ENCODE results near the gene NGDN.

DNA sequence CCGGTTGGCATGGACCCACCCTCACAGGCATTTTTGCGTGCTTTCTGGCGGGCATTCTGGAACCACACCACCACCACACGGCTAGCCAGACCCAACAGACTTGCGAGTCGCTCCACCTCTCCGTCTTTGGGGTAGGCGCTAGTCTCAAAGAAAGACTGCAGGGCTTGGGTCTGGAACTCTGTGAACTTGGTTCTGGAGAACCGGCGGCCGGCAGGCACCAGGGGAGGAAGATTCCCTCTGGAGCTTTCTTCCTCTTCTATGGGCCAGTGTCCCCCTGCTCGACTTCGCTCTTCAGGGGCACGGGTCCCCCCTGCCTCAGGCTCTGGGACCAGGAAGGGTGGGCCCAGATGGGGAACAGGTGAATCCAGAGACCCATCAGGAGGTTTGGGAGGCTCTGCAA lies 55.5 kb downstream of the NGDN start:
- TF ChIP-seq POLR2AphosphoS5 (IDR thresholded peaks at IDR 0.05; ENCODE audit: low read depth, low read length) (no peak), TAF1 (IDR thresholded peaks at IDR 0.05; ENCODE audit: borderline replicate concordance, insufficient read depth, low read length) (no peak), SIN3A (IDR thresholded peaks at IDR 0.05; ENCODE audit: borderline replicate concordance, insufficient read depth, low read length) (no peak)
- TF ChIP-seq, protein P1, sequence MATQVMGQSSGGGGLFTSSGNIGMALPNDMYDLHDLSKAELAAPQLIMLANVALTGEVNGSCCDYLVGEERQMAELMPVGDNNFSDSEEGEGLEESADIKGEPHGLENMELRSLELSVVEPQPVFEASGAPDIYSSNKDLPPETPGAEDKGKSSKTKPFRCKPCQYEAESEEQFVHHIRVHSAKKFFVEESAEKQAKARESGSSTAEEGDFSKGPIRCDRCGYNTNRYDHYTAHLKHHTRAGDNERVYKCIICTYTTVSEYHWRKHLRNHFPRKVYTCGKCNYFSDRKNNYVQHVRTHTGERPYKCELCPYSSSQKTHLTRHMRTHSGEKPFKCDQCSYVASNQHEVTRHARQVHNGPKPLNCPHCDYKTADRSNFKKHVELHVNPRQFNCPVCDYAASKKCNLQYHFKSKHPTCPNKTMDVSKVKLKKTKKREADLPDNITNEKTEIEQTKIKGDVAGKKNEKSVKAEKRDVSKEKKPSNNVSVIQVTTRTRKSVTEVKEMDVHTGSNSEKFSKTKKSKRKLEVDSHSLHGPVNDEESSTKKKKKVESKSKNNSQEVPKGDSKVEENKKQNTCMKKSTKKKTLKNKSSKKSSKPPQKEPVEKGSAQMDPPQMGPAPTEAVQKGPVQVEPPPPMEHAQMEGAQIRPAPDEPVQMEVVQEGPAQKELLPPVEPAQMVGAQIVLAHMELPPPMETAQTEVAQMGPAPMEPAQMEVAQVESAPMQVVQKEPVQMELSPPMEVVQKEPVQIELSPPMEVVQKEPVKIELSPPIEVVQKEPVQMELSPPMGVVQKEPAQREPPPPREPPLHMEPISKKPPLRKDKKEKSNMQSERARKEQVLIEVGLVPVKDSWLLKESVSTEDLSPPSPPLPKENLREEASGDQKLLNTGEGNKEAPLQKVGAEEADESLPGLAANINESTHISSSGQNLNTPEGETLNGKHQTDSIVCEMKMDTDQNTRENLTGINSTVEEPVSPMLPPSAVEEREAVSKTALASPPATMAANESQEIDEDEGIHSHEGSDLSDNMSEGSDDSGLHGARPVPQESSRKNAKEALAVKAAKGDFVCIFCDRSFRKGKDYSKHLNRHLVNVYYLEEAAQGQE (IDR thresholded peaks at IDR 0.05; ENCODE audit: insufficient read depth in 1 of 2, low read depth in 2 of 2, low read length in 2 of 2) = no peak

Data from PFSK-1 (cell line).